HepG2 (cell line): Measurements from ENCODE around the gene TMEM240. TPM values are rescaled to one million over a fixed set of nuclear protein-coding genes. Genes with fewer than 3 reads are reported as not detected.

Source experiments
- ATAC-seq: fragments of 200-7000 bp; cut with Tn5 transposase; 3 replicates; pipeline ENCODE4 v1.9.1; 2020; ENCODE audit warnings: mild to moderate bottlenecking, moderate library complexity
- BruUV-seq: library from RNA; stranded (reverse); fragments of 400-500 nt; replicated peaks from 2 replicates; lab custom pipeline; 2021; lab: Mats Ljungman, UMichigan
- CTCF ChIA-PET: fragments of 300-600 bp; formaldehyde crosslinking; extraction: SDS; loops from one replicate; lab custom pipeline; 2021; ENCODE audit warnings: low total read pairs, inconsistent platforms, low intra/inter-chr PET ratio; lab: Yijun Ruan, JAX
- POLR2A ChIA-PET: fragments of 350-600 bp; sonication (Branson Sonifier 250); formaldehyde crosslinking; loops from one replicate; lab custom pipeline; 2020; ENCODE audit warnings: antibody characterized with exemption, inconsistent platforms; lab: Yijun Ruan, JAX
- DNase-seq: peaks from one replicate; pipeline ENCODE4 v3.0.0-alpha.2; 2015; ENCODE audit warnings: low spot score
- FAIRE-seq: peaks from 3 replicates; lab custom pipeline; 2011; peaks lifted over from hg19 to GRCh38; lab: Jason Lieb, UNC
- H2AFZ ChIP-seq: one replicate; pipeline ENCODE4 v1.6.1; 2011; ENCODE audit warnings: low read length, inconsistent platforms
- H3K27ac ChIP-seq: fragments of 300-600 bp; 3 replicates; pipeline ENCODE4 v1.8.0; 2011; ENCODE audit warnings: mixed run types, mild to moderate bottlenecking, mixed read lengths, low read length, inconsistent platforms; ENCODE audit not compliant: insufficient read depth; ENCODE audit errors: extremely low read length
- H3K27me3 ChIP-seq, 2 experiments: fragments of 200-600 bp in 1 of 2; 2 replicates in 1 of 2; 3 replicates in 1 of 2; pipeline versions ENCODE4 v1.6.0 to v1.8.0; 2011; ENCODE audit warnings: low read length in 2 of 2, mild to moderate bottlenecking in 2 of 2, moderate library complexity in 2 of 2, inconsistent platforms in 1 of 2; ENCODE audit not compliant: insufficient read depth in 2 of 2, control insufficient read depth in 1 of 2
- H3K36me3 ChIP-seq, 2 experiments: fragments of 200-600 bp in 1 of 2; replicated peaks in 1 of 2; 2 replicates in 1 of 2; 3 replicates in 1 of 2; pipeline versions ENCODE4 v1.5.1 to v1.8.0; 2011; ENCODE audit warnings: low read length in 2 of 2, inconsistent platforms in 1 of 2; ENCODE audit not compliant: insufficient read depth in 2 of 2, control insufficient read depth in 1 of 2
- H3K4me1 ChIP-seq: 2 replicates; pipeline ENCODE4 v1.5.1; 2012; ENCODE audit warnings: low read length, inconsistent platforms; ENCODE audit not compliant: insufficient read depth
- H3K4me2 ChIP-seq: 2 replicates; pipeline ENCODE4 v1.6.0; 2011; ENCODE audit warnings: low read depth, low read length, inconsistent platforms
- H3K4me3 ChIP-seq, 3 experiments: fragments of 200-600 bp in 1 of 3; sonication (generic), shearing (Covaris generic) in 1 of 3; replicated peaks in 1 of 3; 2 replicates each; pipeline ENCODE4 v1.5.1; 2011 to 2016; ENCODE audit warnings: low read length in 3 of 3, inconsistent platforms in 2 of 3, low read depth in 2 of 3, mild to moderate bottlenecking in 2 of 3, control low read depth in 1 of 3, mixed read lengths in 1 of 3; ENCODE audit not compliant: insufficient read depth in 1 of 3
- H3K79me2 ChIP-seq: one replicate; pipeline ENCODE4 v1.6.1; 2011; ENCODE audit warnings: low read length, inconsistent platforms; ENCODE audit not compliant: insufficient read depth
- H3K9ac ChIP-seq: 2 replicates; pipeline ENCODE4 v1.6.0; 2011; ENCODE audit warnings: mild to moderate bottlenecking, low read depth, low read length, inconsistent platforms; ENCODE audit not compliant: insufficient read depth
- H3K9me3 ChIP-seq: 2 replicates; pipeline ENCODE4 v1.5.1; 2012; ENCODE audit warnings: mild to moderate bottlenecking, low read length
- H4K20me1 ChIP-seq: 2 replicates; pipeline ENCODE4 v1.6.0; 2011; ENCODE audit warnings: inconsistent platforms, mild to moderate bottlenecking, low read length, moderate library complexity; ENCODE audit not compliant: insufficient read depth
- AGO1 ChIP-seq: fragments of 200-400 bp; formaldehyde crosslinking; IDR thresholded peaks from 2 replicates; pipeline ENCODE4 v1.6.1; 2017; ENCODE audit warnings: mild to moderate bottlenecking, low read depth, low read length, moderate library complexity; ENCODE audit not compliant: poor library complexity, severe bottlenecking
- ASH2L ChIP-seq: fragments of 300-600, 200-600 bp; sonication (generic); IDR thresholded peaks from 2 replicates; pipeline ENCODE4 v1.7.0; 2017; ENCODE audit warnings: low read depth, mild to moderate bottlenecking, moderate library complexity, mixed read lengths, low read length; ENCODE audit not compliant: insufficient read length
- CENPX ChIP-seq: sonication (generic); formaldehyde crosslinking; IDR thresholded peaks from 2 replicates; pipeline ENCODE4 v1.9.0; 2021; ENCODE audit warnings: mild to moderate bottlenecking, missing genetic modification reagents, moderate library complexity
- IRF2 ChIP-seq: IDR thresholded peaks from 2 replicates; pipeline ENCODE4 v1.6.1; 2018; ENCODE audit warnings: missing genetic modification reagents, missing compliant biosample characterization
- KLF6 ChIP-seq: IDR thresholded peaks from 2 replicates; pipeline ENCODE4 v1.8.0; 2016; ENCODE audit warnings: missing biosample characterization, missing genetic modification reagents
- NCOR1 ChIP-seq: fragments of 200-600 bp; sonication (generic); IDR thresholded peaks from 2 replicates; pipeline ENCODE4 v1.7.0; 2017; ENCODE audit warnings: antibody characterized with exemption, low read length, borderline replicate concordance
- NFE2 ChIP-seq: sonication (generic); formaldehyde crosslinking; IDR thresholded peaks from 2 replicates; pipeline ENCODE4 v1.4.0; 2020; ENCODE audit warnings: missing genetic modification reagents
- NR2C2 ChIP-seq: sonication (generic); formaldehyde crosslinking; IDR thresholded peaks from 2 replicates; pipeline ENCODE4 v1.4.0; 2020; ENCODE audit warnings: missing genetic modification reagents, mild to moderate bottlenecking, moderate library complexity, borderline replicate concordance
- SIN3B ChIP-seq: fragments of 150-350 bp; IDR thresholded peaks from 2 replicates; pipeline ENCODE4 v1.6.1; 2014; ENCODE audit warnings: low read length
- SP5 ChIP-seq: IDR thresholded peaks from 2 replicates; pipeline ENCODE4 v1.6.1; 2016; ENCODE audit warnings: low read depth, borderline replicate concordance
- SRSF1 ChIP-seq: fragments of 200-400 bp; formaldehyde crosslinking; optimal IDR thresholded peaks from 2 replicates; pipeline ENCODE3; 2017; ENCODE audit warnings: mild to moderate bottlenecking, low read depth, low read length, moderate library complexity
- XRCC5 ChIP-seq: fragments of 200-400 bp; formaldehyde crosslinking; optimal IDR thresholded peaks from 2 replicates; pipeline ENCODE3; 2017; ENCODE audit warnings: mild to moderate bottlenecking, low read length
- ZNF513 ChIP-seq: sonication (generic); formaldehyde crosslinking; conservative IDR thresholded peaks from 2 replicates; pipeline ENCODE4 v1.5.0; 2020; ENCODE audit warnings: missing genetic modification reagents
- ZNF792 ChIP-seq: IDR thresholded peaks from 2 replicates; pipeline ENCODE4 v1.6.1; 2016
- WGBS: methylation state at CpG from one replicate; pipeline ENCODE4 v1.1.6; 2017; ENCODE audit warnings: low lambda C conversion rate; 5-methylcytosine and 5-hydroxymethylcytosine counted together
- in situ Hi-C: cut with HindIII; loops from 2 replicates; pipeline ENCODE4 v1.10.0; 2017; ENCODE audit warnings: low pct_unique_long_range_greater_than_20kb; ENCODE audit not compliant: extremely low pct_ligation_motif_present
- intact Hi-C: fragments of 100-400 bp; cut with micrococcal nuclease; formaldehyde crosslinking; loops from one replicate; pipeline ENCODE4 v1.10.0; 2022; ENCODE audit not compliant: unreplicated experiment
- polyA plus RNA-seq, 8 experiments: library from polyadenylated mRNA; depleted of rRNA in 3 of 8; stranded (reverse) in 7 of 8; unstranded in 1 of 8; fragments of >200 nt; fragmentation: Illumina TruSeq in 4 of 8; extraction: Trizol in 4 of 8; gene quantifications; 2 replicates each; pipeline versions ENCODE4 v1.2.1 to v1.2.3, GENCODE V29; 2011 to 2016; ENCODE audit warnings: low read depth in 4 of 8, missing spikeins in 1 of 8, mixed read lengths in 1 of 8; ENCODE audit not compliant: insufficient read depth in 1 of 8
- total RNA-seq, 5 experiments: library from RNA; depleted of rRNA; stranded (reverse); fragments of >200 nt; fragmentation: Illumina TruSeq; extraction: Trizol; gene quantifications; 2 replicates each; pipeline ENCODE4 v1.2.3, GENCODE V29; 2016; ENCODE audit warnings: low read depth in 1 of 5
- TF ChIP-seq, protein P1 (sequence below): sonication (generic); formaldehyde crosslinking; IDR thresholded peaks from 2 replicates; pipeline ENCODE4 v1.4.0; 2020; ENCODE audit warnings: missing genetic modification reagents

TMEM240 gene
- total and polyA plus RNA-seq, 2 of the 13 experiments (the other 11 are each of a cell fraction or from before 2014, with no cell fraction given): 0.17 TPM; not detected in 1

- no peak overlapping the region for H3K4me2 ChIP-seq
- no peak for TF ChIP-seq SP5 (CRISPR knock-in tag)
- intact Hi-C loops: no loop called here
- WGBS: 92% methylated on average over 16 of the region's 23 CpGs
- no peak overlapping the region for H2AFZ ChIP-seq
- no peak overlapping the region for H3K9ac ChIP-seq
- H3K9me3 ChIP-seq: no peaks in the 10 kb centered on the region
- H4K20me1 ChIP-seq: no peaks in the 10 kb centered on the region
- in situ Hi-C loops: no loop called here
- FAIRE-seq (no peak), ATAC-seq (peak; percentile 5; the same call in 2 of the 3 replicates), DNase-seq (no peak)
- peaks cover 5 to 11% of the 10 kb centered on the region in 2 experiments; a peak in 3 of 5 replicates for H3K36me3 ChIP-seq
- POLR2A ChIA-PET: no interaction called here
- no TSS peak for BruUV-seq
- no peak overlapping the region for H3K27ac ChIP-seq
- H3K79me2 ChIP-seq: no peaks in the 10 kb centered on the region
- no peaks in the 10 kb centered on the region for H3K4me1 ChIP-seq
- CTCF ChIA-PET: no interaction called here
- H3K4me3 ChIP-seq: no peak overlapping the region
- H3K27me3 ChIP-seq: no peaks in the 10 kb centered on the region
Observed at GRCh38 chr1:1538334-1538733, 2.1 kb downstream of the TMEM240 start.

DNA sequence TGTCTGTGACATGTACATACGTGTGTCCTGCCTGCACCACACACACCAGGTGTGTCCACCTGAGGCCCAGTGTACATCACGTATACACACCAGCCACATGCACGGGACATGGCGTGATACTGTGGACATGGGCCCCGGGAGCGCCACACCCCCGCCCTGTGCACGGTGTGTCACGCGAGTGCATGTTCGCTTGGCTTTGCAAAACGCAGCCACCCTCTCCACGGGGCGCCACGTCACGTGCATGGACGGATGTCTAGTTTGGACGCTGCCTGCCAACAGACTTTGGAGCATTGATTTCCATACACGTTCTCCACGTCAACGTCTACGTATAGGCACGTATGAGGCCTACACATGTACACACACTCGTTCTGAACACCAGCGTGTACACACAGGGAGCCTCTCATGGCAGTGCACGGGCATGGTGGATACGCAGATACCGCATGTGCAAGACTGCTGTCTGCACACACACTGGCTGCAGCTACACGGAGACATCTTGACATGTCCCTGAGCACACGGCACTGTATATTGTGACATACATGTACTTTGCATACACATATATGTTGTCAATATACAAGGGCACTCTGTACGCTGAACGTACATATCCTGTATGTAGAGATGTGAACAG lies 2.7 kb downstream of the TMEM240 start:
- Histone ChIP-seq H3K4me3 (no peak overlapping the region), H3K27me3 (no peaks in the 10 kb centered on the region), H3K4me2 (no peak overlapping the region), H3K9ac (no peak overlapping the region), H3K27ac (no peak overlapping the region), H3K9me3 (no peaks in the 10 kb centered on the region), H4K20me1 (no peaks in the 10 kb centered on the region), H3K79me2 (no peaks in the 10 kb centered on the region), H3K36me3 (peaks cover 2 to 8% of the 10 kb centered on the region in 2 experiments; a peak in 3 of 5 replicates), H2AFZ (no peak overlapping the region), H3K4me1 (no peaks in the 10 kb centered on the region)
- intact Hi-C loops (no loop called here), in situ Hi-C loops (no loop called here)
- FAIRE-seq (no peak), ATAC-seq (no peak), DNase-seq (no peak)
- CTCF ChIA-PET: no interaction called here
- POLR2A ChIA-PET: no interaction called here
- 94% methylated on average over 26 of the region's 32 CpGs for WGBS
- BruUV-seq: no TSS peak
- TF ChIP-seq ZNF513: no peak
- no peak for TF ChIP-seq AGO1
- no peak for TF ChIP-seq NFE2 (CRISPR knock-in tag)
- no peak for TF ChIP-seq NR2C2 (CRISPR knock-in tag)
- TF ChIP-seq IRF2 (CRISPR knock-in tag): no peak
- TF ChIP-seq NCOR1: no peak
- TF ChIP-seq, protein P1, sequence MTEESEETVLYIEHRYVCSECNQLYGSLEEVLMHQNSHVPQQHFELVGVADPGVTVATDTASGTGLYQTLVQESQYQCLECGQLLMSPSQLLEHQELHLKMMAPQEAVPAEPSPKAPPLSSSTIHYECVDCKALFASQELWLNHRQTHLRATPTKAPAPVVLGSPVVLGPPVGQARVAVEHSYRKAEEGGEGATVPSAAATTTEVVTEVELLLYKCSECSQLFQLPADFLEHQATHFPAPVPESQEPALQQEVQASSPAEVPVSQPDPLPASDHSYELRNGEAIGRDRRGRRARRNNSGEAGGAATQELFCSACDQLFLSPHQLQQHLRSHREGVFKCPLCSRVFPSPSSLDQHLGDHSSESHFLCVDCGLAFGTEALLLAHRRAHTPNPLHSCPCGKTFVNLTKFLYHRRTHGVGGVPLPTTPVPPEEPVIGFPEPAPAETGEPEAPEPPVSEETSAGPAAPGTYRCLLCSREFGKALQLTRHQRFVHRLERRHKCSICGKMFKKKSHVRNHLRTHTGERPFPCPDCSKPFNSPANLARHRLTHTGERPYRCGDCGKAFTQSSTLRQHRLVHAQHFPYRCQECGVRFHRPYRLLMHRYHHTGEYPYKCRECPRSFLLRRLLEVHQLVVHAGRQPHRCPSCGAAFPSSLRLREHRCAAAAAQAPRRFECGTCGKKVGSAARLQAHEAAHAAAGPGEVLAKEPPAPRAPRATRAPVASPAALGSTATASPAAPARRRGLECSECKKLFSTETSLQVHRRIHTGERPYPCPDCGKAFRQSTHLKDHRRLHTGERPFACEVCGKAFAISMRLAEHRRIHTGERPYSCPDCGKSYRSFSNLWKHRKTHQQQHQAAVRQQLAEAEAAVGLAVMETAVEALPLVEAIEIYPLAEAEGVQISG (CRISPR knock-in tag): no peak
- no peak for TF ChIP-seq CENPX (CRISPR knock-in tag)
- TF ChIP-seq SIN3B: no peak
- no peak for TF ChIP-seq ZNF792
- TF ChIP-seq ASH2L: no peak
- TF ChIP-seq SRSF1: no peak
- TF ChIP-seq KLF6 (CRISPR knock-in tag): no peak
- TF ChIP-seq XRCC5: no peak
